ENCODE measurements around the gene LCE2D.
"Not testable (repeated sequence)": the region's sequence is repeated elsewhere in the genome, so short reads cannot be mapped to it uniquely, and the experiment has no call there.

The LCE2D gene, protein sequence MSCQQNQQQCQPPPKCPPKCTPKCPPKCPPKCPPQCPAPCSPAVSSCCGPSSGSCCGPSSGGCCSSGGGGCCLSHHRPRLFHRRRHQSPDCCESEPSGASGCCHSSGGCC

DNA sequence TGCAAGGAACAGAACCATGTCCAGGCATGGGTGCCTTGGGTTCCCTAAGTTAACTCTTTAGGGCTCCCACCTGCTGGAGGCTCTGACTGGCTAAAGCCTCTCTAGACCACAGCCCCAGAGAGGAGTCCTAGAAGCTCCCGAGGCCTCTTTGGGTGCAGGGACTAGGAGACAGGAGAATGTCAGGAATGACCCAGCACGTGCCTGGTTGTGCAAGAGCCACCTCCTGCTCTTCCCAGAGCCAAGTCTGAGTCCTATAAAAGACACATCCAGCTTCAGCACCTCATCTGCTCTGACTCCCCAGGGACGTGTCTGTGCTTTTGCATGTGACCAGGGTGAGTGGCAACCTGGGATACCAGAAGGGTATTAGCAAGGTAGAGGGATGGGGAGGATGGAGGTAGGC is at the start of gene LCE2D:
TSS of gene LCE2D (plus strand) at position 283 of the 400 bp plus-strand sequence. CDS start 726 bp downstream, outside the sequence.
- no peak for DNase-seq (ENCODE audit: low read depth)

- no peak for DNase-seq (ENCODE audit: low read depth)
These were observed 49.7 kb upstream of the LCE2D start, which contains the start of gene LCE3B for GRCh38 chr1:152613511-152613910. TSS of gene LCE3B (plus strand) at chr1:152613811. CDS start at chr1:152613811, 0 bp downstream.

DNA sequence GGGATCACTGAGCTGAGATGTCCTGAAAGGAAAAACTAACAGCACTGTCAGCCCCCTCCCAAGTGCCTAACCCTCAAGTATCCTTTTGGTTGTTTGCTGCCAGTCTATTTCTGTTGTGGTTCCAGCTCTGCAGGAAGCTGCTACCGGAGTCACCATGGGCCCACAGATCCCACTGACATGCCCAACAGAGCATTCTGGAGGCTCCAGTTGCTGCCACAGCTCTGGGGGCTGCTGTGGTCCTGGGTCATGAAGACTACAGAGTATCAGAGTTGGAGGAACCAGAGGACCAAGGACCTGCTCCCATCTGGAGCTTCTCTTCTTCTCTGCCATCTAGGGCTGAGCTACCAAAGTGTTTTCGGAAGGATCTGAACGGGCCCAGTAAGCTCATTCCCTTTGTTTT is 41.2 kb upstream of the LCE2D start:
- DNase-seq (ENCODE audit: low read depth): no peak

GRCh38 chr1:152622803-152623202 is 40.4 kb upstream of the LCE2D start, which contains the start of gene LCE3A:
TSS of gene LCE3A (minus strand) at chr1:152623103. CDS start at chr1:152623103, 0 bp downstream.
- no peak for DNase-seq (ENCODE audit: low read depth)

- no peak for DNase-seq (ENCODE audit: low read depth)
These were observed 39.9 kb upstream of the LCE2D start for GRCh38 chr1:152623203-152623844.

GRCh38 chr1:152626744-152627143 is 36.4 kb upstream of the LCE2D start:
- no peak for DNase-seq (ENCODE audit: low read depth)

GRCh38 chr1:152630596-152630995 is 32.6 kb upstream of the LCE2D start:
- no peak for DNase-seq (ENCODE audit: low read depth)

- DNase-seq (ENCODE audit: low read depth): no peak
These were observed 22.8 kb upstream of the LCE2D start for GRCh38 chr1:152640351-152640750.

DNA sequence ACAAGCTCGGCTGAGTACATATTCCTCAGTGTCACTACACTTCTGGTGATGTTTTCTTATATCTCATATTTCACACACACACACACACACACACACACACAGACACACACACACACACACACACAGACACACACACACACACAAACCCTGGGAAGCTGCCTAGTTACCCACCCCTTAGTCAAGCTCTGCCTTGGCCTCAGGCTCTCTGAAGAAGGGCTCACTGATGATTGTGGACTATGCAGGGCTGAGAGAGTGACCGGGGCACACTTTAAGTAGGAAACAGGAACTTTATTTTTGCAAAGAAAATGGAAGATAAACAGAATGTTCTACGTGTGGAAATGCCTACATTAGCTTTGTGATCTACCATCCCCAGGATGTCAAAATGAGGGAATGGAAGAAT is 19.2 kb upstream of the LCE2D start:
- DNase-seq (ENCODE audit: low read depth): no peak

DNA sequence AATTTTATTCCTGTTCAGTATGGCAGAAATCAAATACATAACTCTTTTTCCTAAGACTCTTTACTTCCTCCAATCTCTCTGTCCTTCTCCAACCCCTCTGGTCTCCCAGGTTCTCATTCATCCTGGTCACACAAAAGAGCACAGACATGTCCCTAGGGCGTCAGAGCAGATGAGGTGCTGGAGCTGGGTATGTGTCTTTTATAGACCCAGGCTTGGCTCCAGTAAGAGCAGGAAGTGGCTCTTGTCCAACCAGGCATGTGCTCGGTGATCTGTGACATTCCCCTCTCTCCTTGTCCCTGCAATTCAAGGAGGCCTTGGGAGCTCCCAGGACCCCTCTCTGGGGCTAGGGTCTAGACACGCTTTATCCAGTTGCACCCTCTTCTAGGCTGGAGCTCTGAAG is 18.0 kb upstream of the LCE2D start:
- no peak for DNase-seq (ENCODE audit: low read depth)

DNA sequence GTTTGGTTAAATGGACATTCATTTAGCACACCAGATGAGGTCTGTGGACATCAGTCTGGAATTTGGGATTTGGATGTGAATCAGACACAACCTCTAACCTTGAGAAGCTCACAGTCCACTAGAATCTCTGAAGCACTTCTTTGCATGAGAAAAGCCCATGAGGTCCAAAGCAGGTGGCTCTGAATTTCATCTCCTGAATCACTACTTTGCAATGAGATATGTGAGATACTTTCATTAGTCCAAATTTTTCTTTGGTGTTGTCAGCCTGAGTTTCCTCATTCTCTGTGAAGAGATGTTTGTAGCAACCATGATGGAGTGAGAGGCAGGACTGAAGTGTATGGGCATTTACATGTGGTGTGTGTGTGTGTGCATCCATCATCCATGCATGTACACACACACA is 16.5 kb upstream of the LCE2D start:
- peak; percentile 63 for DNase-seq (ENCODE audit: low read depth)

DNA sequence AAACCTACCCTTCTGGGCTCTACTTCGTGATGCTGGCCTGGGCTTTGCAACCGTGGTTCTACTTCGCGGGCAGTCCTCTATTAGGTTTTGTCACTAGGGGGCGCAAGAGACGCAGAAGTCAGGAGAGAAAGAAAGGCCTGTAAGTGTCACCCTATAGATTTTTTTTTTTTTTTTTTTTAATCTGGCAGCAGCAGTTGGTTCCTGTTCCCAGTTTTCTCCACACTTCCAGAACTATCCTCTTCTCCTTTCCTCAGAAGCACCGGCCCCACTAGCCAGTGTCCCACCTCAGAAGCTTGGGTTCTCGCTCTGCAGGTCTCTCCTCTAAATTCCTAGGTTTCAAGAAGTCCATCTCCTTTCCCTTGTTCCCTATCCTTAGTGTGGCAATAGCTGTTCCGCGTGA is 9.1 kb upstream of the LCE2D start:
- DNase-seq (ENCODE audit: low read depth): peak; percentile 51

GRCh38 chr1:152656459-152656858 is 6.7 kb upstream of the LCE2D start:
- DNase-seq (ENCODE audit: low read depth): no peak

GRCh38 chr1:152657677-152658076 is 5.5 kb upstream of the LCE2D start:
- DNase-seq (ENCODE audit: low read depth): no peak

- no peak for DNase-seq (ENCODE audit: low read depth)
These were observed 4.5 kb upstream of the LCE2D start for GRCh38 chr1:152658649-152659048.

- not testable (repeated sequence) for DNase-seq (ENCODE audit: low read depth)
These were observed 3.0 kb downstream of the LCE2D start for GRCh38 chr1:152666171-152666570.

GRCh38 chr1:152667648-152668047 is 4.5 kb downstream of the LCE2D start:
- DNase-seq (ENCODE audit: low read depth): no peak

DNA sequence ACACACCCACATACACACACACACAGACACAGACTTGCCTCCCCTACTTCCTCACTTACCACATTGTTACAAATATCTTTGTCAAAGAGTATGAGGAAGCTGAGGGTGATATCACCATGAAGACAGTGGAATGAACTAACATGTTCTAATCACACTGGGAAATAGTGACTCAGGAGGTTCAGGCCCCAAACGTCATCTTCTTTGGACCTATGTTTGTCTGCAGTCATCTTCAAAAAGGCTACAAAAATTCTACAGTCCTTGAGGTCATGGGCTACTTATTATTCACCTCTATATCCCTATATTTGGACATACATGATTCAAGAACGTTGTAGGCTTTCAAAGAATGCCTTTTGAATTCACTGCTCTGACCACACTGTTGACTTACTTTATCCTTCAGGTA is 9.8 kb downstream of the LCE2D start:
- DNase-seq (ENCODE audit: low read depth): no peak

GRCh38 chr1:152674983-152675382 is 11.8 kb downstream of the LCE2D start, which contains the start of gene LCE2C:
TSS of gene LCE2C (plus strand) at chr1:152675279. CDS start at chr1:152676016, 737 bp downstream.
- not testable (repeated sequence) for DNase-seq (ENCODE audit: low read depth)

- no peak for DNase-seq (ENCODE audit: low read depth)
These were observed 16.3 kb downstream of the LCE2D start for GRCh38 chr1:152679459-152679858.

- no peak for DNase-seq (ENCODE audit: low read depth)
These were observed 18.4 kb downstream of the LCE2D start for GRCh38 chr1:152681616-152682015.

DNA sequence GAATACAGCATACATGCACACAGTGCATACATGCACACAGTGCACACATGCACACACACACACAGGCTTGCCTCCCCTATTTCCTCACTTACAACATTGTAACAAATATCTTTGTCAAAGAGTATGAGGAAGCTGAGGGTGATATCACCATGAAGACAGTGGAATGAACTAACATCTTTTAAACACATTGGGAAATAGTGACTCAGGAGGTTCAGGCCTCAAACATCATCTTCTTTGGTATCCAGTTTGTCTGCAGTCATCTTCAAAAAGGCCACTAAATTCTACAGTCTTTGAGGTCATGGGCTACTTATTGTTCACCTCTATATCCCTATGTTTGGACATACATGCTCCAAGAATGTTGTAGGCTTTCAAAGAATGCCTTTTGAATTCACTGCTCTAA is 20.7 kb downstream of the LCE2D start:
- no peak for DNase-seq (ENCODE audit: low read depth)

GRCh38 chr1:152685823-152686222 is 22.6 kb downstream of the LCE2D start, which contains the start of gene LCE2B:
TSS of gene LCE2B (plus strand) at chr1:152686123. CDS start at chr1:152686844, 721 bp downstream.
- not testable (repeated sequence) for DNase-seq (ENCODE audit: low read depth)

All from HS-5 (cell line).